RPMI8226 (cell line): ENCODE results near the gene OASL.

Source experiments
- DNase-seq: peaks from one replicate; pipeline ENCODE4 v3.0.0-alpha.2; 2015

OASL gene

DNA sequence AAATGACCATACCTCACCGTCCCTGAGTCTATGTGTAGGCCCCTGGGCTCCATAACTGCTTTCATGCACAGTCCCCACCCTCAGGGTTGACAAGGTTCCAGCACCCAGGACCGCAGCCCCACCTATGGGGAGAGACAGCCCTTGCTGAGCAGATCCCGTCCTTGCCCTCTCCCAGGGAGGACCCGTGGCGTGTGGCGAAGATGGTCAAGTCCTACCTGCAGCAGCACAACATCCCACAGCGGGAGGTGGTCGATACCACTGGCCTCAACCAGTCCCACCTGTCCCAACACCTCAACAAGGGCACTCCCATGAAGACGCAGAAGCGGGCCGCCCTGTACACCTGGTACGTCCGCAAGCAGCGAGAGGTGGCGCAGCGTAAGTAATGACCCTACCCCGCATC lies 50.4 kb downstream of the OASL start:
- no peak for DNase-seq

DNA sequence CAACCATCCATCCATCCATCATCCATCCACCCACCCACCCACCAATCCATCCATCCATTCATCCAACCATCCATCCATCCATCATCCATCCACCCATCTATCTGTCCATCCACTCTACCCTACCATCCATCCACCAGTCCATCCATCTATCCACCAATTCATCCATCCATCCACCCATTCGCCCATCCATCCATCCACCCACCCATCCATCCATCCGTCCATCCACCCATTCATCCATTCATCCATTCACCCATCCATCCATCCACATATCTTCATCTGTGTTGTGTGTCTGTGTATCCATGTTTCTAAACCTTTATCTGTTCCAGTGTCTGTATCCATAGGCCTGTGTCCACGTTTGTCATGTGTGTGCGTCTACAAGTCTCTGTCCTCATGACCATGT lies 50.8 kb downstream of the OASL start:
- no peak for DNase-seq

- no peak for DNase-seq
Measured at GRCh38 chr12:120984351-120984898, 54.6 kb downstream of the OASL start.

DNA sequence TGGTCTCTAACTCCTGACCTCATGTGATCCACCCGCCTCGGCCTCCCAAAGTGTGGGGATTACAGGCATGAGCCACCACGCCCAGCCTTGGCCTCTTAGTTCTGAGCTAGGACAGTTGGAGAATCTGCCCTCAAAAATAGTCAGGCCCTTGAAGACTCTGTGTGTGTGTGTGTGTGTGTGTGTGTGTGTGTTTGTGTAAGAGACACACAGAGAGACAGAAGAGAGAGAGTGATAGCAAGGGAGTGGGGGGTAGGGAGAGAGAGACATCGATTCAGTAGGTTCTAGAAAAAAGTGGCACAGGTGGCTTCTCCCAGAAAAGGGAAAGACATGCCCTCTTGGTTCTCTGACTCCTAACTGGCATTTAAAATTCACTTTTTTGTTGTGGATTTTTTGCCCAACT lies 55.3 kb downstream of the OASL start:
- DNase-seq: no peak

GRCh38 chr12:120982659-120983058 lies 56.4 kb downstream of the OASL start:
- no peak for DNase-seq

DNA sequence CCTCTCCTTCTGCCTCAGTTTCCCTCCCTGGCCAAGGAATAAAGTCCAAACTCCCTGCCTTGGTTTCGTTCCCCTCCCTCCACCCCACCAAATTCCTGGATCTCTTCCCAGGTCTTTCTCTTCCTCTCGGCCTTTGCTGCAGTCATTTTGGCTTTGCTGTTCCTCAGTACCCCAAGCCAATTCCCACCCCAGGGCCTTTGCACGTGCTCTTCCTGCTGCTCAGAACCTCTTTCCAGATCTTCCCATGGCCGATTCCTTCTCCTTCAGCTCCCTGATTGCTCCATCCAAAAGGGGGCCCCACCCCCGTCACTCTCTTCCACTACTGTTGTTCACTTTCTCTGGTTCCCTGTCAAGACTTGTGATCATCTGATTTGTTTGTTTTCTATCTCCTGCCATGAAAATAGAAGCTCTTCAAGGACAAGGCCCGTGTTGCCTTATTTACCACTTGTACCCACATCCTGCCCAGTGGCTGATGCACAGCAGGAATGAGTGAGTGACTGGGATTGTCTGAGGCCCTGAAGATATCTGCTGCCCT lies 57.6 kb downstream of the OASL start:
- no peak for DNase-seq

GRCh38 chr12:120980800-120981368 lies 58.2 kb downstream of the OASL start:
- no peak for DNase-seq

DNA sequence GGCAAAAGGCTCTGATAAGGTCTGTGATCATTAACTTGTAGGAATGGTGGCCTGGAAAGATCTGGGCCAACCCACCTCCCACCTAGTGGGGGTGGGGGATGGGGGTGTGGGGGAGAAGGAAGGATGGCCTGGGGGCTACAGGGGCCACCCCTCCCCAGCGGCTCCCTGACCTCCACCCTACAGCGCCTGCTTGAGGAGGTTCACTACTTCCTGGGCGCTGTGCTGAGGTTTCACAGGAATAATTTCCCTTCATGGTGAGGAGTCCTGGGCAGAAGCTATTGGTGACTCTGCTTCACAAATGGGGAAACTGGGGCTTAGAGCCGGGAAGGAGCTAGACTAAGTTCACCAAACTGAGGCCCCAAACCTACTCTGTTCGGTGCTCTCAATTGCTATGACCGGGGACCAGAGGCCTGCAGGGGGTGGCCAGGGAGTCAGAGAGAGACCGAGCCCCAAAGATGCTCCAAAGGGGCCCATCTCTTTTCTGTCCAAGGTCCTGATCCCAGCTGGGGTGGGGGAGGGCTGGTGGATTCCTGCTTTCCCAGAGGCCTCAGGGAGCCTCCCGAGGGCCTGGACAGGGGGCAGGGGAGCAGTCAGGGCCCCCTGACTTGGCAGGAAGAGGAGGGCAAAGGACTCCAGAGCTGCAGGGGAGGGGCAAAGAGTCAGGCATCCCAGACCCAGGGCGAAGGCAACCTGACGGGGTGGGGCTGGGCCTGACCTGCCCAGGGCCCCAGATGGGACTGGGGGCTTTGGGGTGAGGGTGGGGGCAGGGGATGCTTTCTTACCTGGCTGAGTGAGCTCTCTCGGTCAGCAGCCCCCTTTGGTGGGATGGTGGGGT lies 59.0 kb downstream of the OASL start:
- no peak for DNase-seq

DNA sequence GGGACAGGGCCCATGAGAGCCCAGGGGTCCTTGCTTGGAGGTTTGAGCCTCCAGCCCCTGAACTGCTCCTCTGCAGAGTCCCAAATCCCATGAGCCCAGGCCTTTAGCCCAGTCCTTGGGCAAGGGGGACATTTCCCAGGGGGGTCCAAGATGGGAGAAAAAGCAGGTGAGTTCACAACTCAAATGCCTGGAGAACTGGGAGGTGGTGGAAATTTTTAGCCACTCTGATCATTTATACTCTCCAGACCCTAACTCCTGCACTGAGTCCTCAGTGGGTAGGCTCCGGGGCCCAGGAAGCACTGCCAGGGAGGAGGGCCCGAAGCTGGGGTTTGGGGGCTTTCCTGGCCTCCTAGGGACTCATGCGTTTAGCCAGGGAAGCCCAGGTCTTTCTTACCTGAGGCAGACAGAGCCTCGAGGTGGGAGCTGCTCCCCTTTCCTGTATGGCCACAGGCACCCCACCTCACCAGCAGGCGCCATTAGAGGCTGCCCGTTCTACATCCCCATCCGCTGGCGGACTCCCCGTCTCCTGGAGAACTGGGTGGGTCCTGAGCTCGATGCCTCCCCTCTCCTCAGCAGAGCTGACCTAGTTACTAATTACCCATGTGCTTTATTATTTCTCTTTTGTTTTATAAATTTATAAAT lies 59.7 kb downstream of the OASL start:
- DNase-seq: no peak

DNA sequence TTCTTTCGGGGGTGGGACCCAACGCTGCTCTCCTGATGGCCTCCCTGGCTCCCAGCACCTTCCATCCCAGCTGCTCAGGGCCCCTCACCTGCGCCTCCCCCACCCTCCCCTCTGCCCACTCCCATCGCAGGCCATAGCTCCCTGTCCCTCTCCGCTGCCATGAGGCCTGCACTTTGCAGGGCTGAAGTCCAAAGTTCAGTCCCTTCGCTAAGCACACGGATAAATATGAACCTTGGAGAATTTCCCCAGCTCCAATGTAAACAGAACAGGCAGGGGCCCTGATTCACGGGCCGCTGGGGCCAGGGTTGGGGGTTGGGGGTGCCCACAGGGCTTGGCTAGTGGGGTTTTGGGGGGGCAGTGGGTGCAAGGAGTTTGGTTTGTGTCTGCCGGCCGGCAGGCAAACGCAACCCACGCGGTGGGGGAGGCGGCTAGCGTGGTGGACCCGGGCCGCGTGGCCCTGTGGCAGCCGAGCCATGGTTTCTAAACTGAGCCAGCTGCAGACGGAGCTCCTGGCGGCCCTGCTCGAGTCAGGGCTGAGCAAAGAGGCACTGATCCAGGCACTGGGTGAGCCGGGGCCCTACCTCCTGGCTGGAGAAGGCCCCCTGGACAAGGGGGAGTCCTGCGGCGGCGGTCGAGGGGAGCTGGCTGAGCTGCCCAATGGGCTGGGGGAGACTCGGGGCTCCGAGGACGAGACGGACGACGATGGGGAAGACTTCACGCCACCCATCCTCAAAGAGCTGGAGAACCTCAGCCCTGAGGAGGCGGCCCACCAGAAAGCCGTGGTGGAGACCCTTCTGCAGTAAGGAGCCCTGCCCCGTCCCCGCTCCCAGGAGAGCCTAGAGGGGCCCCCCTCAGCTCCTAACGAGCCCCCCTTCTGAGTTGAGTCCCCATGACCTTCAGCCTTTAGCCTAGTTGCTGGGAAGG lies 60.5 kb downstream of the OASL start, which contains the start of gene HNF1A:
Gene HNF1A (plus strand): TSS at position 248 of the 924 bp plus-strand sequence. CDS start 226 bp downstream, at position 474.
- DNase-seq: no peak

DNA sequence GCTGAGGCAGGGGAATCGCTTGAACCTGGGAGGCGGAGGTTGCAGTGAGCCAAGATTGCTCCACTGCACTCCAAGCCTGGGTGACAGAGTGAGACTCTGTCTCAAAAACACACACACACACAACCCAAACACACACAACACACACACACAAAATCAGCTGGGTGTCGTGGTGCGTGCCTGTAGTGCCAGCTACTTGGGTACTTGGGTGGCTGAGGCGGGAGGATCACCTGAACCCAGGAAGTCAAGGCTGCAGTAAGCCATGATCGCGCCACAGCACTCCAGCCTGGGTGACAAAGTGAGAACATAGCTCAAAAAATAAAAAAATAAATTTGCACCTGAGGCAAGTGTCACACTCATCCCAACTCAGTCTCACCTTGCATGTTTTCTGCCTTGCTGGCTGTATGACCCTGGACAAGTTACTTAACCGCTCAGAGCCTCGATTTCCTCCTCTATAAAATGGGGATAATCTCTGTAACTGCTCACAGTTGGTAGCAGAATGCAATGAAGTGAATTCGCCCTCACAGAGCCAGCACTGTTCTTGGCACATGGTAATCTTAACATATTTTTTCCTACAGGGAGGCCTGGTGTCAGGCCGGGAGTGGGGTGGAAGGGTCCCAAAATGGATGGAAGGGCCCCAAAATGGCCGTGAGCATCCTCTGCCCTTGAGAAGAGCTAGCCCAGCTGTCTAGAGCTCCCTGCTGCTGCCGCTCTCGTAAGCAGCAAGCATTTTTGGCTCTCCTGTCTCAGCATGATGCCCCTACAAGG lies 61.3 kb downstream of the OASL start:
- DNase-seq: no peak

- DNase-seq: no peak
Measured at GRCh38 chr12:120972870-120973543, 66.0 kb downstream of the OASL start.

GRCh38 chr12:120971299-120972180 lies 67.5 kb downstream of the OASL start:
- DNase-seq: peak; percentile 66

DNA sequence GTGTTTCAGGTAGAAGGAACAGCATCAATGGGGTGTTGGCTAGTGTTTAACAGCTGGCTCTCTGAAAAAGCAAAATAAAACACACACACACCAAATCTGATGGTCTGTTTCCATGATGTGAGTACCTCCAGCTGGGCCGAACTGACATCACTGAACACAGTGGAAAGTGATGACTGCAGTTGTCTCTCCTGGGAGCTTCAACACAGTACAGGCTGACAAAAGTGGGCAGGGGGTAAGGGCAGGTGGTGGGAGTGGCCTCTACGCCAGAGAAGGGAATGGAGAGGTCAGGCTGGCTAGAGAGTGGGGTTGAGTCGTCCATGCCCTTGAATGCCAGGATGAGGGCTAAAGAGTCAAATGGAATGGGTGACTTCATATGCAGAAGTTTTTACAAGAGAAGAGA lies 68.7 kb downstream of the OASL start:
- DNase-seq: no peak
